ENCODE data around the gene CFB. TPM values are rescaled to one million over a fixed set of nuclear protein-coding genes. Genes with fewer than 3 reads are reported as not detected.
A peak's percentile ranks its signal among the peaks of the same experiment; 100 is the strongest.
"Not testable (repeated sequence)": the region's sequence is repeated elsewhere in the genome, so short reads cannot be mapped to it uniquely, and the experiment has no call there.

Gene CFB
- total RNA-seq, 1 donor from 2014 or later: 1.8 TPM

DNA sequence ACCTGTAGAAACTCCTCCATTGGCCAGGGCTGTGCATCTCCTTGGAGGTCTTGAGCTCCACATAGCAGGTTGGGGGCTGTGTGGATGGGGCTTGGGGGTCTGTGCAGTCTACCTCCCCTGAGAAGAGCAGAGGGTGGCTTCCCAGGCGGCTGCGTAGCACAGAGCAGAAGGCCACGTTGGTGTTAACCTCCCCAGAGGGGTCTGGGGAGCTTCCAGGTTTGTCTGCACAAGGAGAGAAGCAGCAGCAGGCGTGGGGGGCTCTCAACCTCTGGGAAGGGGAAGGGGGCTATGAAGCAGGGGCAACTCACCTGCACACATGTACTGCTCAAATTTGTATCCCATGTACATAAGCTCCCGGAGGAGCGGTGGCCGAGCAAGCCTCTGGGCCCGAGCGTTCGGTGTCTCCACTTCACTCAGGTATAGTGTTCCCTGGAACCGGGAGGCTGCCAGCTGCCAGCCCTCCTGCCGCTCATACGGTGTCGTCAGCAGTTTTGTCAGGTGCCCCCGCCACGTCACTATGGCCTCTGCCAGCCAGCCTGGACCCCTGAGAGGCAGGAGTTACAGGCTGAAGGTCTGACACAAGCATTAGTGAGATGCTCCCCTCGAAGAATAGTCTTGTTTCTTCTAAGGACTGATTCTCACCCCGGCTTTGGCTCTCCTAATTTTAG, 24.8 kb downstream of the CFB start:
- no peak for DNase-seq (ENCODE audit: low read depth)

DNA sequence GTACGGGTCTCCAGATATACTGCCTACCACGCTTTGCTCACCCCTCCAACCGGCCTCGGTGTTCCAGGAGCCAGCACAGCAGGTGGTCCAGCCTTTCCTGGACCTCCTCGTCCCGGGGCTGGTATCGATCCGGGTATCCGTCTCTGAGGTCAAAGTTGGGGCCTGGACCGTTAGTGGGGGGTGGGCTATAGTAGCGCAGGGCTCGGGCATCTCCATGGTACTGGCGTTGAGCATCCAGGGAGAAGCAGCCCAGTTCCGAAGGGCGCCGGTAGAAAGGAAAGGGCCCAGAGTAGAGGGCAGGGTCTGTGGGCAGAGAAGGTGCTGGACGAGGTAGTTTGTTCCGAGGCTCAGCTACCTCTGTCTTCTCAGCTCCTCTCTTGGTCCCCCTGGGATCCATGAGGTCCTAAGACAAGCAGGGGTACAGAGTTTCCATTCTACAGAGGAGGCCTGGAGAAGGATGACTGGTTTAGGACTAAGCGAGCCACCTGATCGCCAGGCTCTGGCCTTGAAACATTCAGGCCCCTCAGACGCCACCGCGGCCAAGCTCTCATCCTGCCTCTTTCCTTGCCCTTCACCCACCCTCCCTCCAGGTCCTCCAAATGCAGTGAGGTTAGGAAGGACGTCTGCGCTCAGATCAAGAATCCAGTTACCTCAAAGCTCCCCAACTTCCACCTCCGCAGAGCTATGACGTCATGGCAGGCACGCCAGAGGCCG, 25.5 kb downstream of the CFB start:
- DNase-seq (ENCODE audit: low read depth): no peak

DNA sequence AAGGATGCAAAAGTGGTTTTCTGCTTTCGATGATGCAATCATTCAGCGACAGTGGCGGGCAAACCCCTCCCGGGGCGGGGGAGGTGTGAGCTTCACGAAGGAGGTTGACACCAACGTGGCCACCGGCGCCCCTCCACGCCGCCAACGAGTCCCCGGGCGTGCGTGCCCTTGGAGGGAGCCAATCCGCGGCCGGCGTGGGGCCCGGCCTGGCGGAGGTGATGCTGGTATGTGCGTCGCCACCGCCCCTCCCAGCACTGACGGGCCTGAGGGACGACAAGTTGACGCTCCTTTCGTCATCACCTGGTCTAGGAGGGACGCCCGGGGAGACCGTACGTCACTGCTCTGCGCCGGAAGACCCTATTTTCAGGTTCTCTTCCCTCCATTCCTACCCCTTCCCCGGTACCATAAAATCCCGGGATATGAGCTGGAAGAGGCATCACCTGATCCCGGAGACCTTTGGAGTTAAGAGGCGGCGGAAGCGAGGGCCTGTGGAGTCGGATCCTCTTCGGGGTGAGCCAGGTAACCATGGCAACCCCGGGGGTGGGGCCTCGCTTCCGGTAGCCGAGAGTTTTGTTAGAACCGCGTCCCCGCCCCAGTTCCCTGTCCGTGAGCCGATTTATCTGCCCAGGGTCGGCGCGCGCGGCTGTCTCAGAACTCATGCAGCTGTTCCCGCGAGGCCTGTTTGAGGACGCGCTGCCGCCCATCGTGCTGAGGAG, 26.3 kb downstream of the CFB start, which contains the start of gene DXO:
Gene DXO (minus strand): TSS at position 146 of the 716 bp plus-strand sequence. CDS start 463 bp downstream, outside the sequence.
- peak; percentile 98 for DNase-seq (ENCODE audit: low read depth)

DNA sequence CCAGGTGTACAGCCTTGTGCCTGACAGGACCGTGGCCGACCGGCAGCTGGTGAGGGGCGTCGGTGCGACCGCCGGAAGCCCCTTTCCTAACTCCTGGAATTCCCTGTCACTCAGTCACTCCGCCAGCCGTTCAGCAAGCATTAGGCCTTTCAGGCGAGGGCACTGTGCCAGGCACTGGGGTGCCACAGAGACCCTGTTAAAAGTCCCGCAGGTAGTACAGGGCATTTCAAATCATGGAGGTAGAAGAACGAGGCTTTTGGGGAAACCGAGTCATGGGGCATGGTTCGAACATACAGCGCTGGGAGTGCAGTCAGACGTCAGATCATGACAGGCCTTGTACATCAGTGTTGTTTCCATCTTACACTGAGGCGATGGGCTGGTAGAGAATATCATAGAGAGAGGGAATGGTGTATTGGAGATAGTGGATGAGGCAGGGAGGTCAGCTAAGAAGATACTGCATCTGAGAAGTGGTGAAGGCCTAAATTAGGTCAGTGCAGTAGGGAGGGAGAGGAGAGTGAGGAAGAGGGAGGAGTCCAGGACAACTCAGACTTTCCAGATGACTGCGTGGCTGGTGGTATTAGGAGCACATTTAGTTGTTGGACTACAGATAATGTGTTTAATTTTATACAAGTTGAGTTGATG, 26.9 kb downstream of the CFB start:
- DNase-seq (ENCODE audit: low read depth): peak; percentile 32

DNA sequence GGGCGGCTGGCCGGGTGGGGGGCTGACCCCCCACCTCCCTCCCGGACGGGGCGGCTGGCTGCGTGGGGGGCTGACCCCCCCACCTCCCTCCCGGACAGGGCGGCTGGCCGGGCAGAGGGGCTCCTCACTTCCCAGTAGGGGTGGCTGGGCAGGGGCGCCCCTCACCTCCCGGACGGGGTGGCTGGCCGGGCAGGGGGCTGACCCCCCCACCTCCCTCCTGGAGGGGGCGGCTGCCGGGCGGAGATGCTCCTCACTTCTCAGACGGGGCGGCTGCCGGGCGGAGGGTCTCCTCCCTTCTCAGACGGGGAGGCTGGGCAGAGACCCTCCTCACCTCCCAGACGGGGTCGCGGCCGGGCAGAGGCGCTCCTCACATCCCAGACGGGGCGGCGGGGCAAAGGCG, 30.2 kb downstream of the CFB start:
- DNase-seq (ENCODE audit: low read depth): not testable (repeated sequence)

DNA sequence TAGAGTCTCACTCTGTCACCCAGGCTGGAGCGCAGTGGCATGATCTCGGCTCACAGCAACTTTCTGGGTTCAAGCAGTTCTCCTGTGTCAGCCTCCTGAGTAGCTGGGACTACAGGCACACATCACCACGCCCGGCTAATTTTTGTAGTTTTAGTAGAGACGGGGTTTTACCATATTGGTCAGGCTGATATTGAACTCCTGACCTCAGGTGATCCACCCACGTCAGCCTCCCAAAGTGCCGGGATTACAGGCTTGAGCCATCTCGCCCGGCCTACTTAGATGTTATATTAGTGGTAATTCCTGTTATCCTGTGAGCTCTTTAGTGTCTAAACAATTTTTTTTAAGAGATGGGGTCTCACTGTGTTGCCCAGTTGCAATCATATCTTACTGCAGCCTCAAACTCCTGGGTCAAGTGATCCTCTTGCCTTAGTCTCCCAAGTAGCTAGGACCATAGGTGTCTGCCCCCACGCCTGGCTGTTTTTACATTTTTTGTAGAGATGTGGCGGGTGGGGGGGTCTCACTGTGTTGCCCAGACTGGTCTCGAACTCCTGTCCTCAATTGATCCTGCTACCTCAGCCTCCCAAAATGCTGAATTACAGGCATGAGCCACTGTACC, 32.0 kb downstream of the CFB start:
- DNase-seq (ENCODE audit: low read depth): no peak

DNA sequence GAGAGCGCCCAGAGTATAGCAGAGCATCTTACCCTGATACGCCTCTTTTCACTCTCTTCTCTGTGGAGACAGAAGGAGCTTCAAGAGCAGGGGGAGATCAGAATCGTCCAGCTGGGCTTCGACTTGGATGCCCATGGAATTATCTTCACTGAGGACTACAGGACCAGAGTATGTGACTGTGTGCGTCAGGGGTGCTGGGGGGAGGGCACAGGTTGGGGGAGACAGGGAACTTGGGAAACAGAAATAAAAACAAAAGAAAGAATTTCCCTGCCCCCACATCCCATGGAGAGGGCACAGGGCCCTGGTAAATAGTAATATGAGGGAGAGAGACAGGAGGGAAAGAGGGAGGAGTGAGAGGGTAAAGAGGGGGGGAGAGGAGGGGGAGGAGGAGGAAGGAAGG, 32.9 kb downstream of the CFB start:
- no peak for DNase-seq (ENCODE audit: low read depth)

DNA sequence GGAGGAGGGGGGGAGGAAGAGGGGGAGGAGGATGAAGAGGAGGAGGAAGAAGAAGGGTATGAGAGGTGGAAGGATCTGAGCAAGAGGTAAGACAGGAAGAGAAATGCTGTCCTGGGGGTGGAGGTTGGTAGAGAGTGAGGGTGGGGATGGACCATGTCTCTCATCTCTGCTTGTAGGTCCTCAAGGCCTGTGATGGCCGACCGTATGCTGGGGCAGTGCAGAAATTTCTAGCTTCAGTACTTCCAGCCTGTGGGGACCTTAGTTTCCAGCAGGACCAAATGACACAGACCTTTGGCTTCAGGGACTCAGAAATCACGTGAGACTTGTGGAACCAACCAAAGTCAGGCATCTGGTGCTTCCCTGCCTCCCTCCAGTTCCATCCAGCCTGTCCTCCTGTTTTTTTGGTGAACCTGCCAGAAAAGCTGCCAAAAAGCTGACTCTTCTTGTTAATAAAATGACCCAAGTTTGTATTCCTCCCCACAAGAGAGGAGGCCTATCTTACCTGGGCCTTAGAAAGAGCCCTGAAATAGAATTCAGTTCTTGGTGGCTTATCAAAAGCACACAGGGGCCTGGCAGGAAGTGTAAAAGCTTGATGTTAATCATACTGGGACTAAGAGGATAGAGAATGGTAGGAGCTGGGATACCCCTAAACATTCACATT, 33.5 kb downstream of the CFB start:
- no peak for DNase-seq (ENCODE audit: low read depth)

DNA sequence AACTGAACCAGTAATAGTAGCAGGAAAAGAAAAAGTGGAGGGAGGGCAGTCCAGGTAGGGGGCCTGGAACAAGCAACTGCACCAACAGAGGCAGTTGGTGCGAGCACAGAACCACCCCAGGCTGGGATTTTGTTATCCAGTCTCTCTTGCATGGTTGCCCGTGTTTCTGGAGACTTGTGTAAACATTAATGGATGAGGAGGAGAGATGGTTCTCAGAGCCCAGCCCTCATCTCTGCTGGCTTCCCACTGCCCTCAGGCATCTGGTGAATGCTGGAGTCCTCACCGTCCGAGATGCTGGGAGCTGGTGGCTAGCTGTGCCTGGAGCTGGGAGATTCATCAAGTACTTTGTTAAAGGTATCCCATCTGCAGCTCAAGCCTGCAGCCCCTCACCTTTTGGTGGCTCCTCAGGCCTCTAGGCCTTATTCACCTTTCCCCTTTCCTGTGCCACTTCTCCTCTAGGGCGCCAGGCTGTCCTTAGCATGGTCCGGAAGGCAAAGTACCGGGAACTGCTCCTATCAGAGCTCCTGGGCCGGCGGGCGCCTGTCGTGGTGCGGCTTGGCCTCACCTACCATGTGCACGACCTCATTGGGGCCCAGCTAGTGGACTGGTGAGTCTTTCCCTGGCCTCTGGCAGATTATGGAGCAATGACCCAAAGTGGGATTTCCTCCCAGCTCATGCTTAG, 34.4 kb downstream of the CFB start:
- DNase-seq (ENCODE audit: low read depth): not testable (repeated sequence)

DNA sequence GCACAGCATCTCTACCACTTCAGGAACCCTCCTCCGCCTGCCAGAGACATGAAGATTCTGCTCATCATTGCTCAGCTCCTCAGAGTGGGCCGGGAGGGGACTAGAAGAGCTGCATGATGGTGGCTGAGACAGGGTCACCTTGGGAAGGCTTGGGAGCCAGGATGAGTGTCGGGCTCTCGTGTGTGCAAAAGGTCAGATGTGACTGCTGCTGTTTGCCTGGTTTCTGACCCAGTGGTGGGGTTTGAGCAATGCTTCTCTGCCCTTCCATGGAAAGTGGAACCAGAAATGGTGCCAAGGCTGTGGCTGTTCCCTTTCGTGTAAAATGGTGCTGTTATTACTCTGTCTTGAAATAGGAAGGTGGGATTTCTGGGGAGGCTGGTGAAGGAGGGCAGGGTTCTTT, 35.1 kb downstream of the CFB start:
- not testable (repeated sequence) for DNase-seq (ENCODE audit: low read depth)

DNA sequence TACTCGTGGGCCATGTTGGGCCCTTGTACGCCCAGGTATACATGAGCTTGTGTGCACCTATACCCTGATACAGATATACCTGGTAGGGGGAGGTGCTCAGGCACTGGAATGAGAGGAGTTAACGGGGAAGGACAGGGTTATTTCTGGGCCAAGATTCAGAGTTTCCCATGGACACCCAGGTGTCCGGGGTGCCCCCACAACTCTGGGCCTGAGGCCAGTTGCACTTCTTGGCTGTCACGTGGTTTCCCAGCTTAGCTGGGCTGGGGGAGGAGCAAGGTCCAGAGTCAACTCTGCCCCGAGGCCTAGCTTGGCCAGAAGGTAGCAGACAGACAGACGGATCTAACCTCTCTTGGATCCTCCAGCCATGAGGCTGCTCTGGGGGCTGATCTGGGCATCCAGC, 35.8 kb downstream of the CFB start, which contains the start of gene C4A:
Gene C4A (plus strand): TSS at position 314 of the 400 bp plus-strand sequence. CDS start 51 bp downstream, at position 365.
- not testable (repeated sequence) for DNase-seq (ENCODE audit: low read depth)

DNA sequence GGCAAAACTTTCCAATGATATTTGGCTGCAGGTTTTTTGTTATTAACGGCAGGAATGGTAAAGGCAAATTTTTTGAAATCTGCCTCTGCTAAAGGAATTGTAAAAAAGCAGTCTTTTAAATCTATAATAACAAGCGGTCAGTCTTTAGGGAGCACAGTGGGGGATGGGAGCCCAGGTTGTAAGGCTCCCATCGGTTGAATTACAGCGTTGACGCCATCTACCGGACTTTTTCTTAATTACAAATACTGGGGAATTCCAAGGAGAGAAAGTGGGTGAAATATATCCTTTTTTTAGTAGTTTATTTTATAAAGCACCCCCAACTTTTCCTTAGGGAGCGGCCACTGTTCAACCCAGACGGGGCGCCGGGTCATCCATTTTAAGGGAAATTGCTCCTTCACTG, 43.5 kb downstream of the CFB start:
- DNase-seq (ENCODE audit: low read depth): not testable (repeated sequence)

DNA sequence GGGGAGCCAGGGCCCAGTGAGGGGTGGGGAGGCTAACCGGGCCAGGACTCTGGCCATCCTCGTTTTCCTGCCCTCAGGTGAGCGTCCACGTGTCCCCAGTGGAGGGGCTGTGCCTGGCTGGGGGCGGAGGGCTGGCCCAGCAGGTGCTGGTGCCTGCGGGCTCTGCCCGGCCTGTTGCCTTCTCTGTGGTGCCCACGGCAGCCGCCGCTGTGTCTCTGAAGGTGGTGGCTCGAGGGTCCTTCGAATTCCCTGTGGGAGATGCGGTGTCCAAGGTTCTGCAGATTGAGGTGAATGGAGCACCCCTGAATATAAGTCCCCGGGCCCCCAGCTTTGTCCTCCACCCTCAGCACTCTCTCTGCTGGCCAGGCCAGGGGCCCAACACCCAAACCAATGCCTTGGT, 48.5 kb downstream of the CFB start:
- not testable (repeated sequence) for DNase-seq (ENCODE audit: low read depth)

DNA sequence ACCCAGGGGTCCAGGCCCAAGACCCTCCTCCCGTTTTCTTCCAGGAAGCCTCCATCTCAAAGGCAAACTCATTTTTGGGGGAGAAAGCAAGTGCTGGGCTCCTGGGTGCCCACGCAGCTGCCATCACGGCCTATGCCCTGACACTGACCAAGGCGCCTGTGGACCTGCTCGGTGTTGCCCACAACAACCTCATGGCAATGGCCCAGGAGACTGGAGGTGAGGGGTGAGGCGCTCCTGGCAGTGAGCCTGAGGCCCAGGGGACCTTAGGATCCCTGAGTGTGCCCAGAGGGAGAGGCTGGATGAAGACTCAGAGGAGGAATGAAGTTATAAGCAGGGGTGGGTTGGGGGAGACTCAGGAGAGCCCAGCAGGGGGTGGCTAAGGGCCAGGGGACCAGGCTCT, 50.5 kb downstream of the CFB start:
- DNase-seq (ENCODE audit: low read depth): not testable (repeated sequence)

MicroRNAs encoded within 50 kb of the gene (microRNA counts, 767-probe panel; counts per million panel counts)
- not detected for microRNA hsa-miR-1236

Small RNA genes lying within 50 kb of the gene (microRNA-seq; reads per million reads assigned to microRNA genes)
- gene MIR1236: 0.48 reads per million

Other genes with a start within 250 kb of the CFB start
- gene ABHD16A, start 242.8 kb upstream of the CFB start, total RNA-seq: 58.9 and 66.0 TPM in 2 replicates
- not detected in 2 replicates for gene LY6G6F, start 239.2 kb upstream of the CFB start, total RNA-seq
- not detected in 2 replicates for gene LY6G6D, start 230.7 kb upstream of the CFB start, total RNA-seq
- gene LY6G6C, start 224.3 kb upstream of the CFB start, total RNA-seq: not detected in 2 replicates
- not detected in 2 replicates for gene MPIG6B, start 222.7 kb upstream of the CFB start, total RNA-seq
- gene DDAH2, start 216.8 kb upstream of the CFB start, total RNA-seq: 120 and 142 TPM in 2 replicates
- 257 and 425 TPM in 2 replicates for gene CLIC1, start 209.6 kb upstream of the CFB start, total RNA-seq
- gene MSH5, start 206.1 kb upstream of the CFB start, total RNA-seq: 7.4 and 8.4 TPM in 2 replicates
- 0.94 TPM in 1 of 2 replicates, not detected in the other for gene SAPCD1, start 183.4 kb upstream of the CFB start, total RNA-seq
- 1.3 TPM in 1 of 2 replicates, not detected in the other for gene VWA7, start 168.8 kb upstream of the CFB start, total RNA-seq
- 56.4 and 62.2 TPM in 2 replicates for gene VARS1, start 150.3 kb upstream of the CFB start, total RNA-seq
- 28.7 and 38.8 TPM in 2 replicates for gene LSM2, start 139.1 kb upstream of the CFB start, total RNA-seq
- gene HSPA1L, start 130.8 kb upstream of the CFB start, total RNA-seq: 2.6 and 3.6 TPM in 2 replicates
- 109 and 131 TPM in 2 replicates for gene HSPA1A, start 130.6 kb upstream of the CFB start, total RNA-seq
- 86.3 and 98.7 TPM in 2 replicates for gene HSPA1B, start 118.4 kb upstream of the CFB start, total RNA-seq
- 128 and 187 TPM in 2 replicates for gene NEU1, start 83.3 kb upstream of the CFB start, total RNA-seq
- 0.11 and 0.16 TPM in 2 replicates for gene SLC44A4, start 67.1 kb upstream of the CFB start, total RNA-seq
- gene EHMT2, start 48.4 kb upstream of the CFB start, total RNA-seq: 33.7 and 36.4 TPM in 2 replicates
- 2.7 and 3.3 TPM in 2 replicates for gene ZBTB12, start 44.0 kb upstream of the CFB start, total RNA-seq
- gene C2, start 18.4 kb upstream of the CFB start, total RNA-seq: 7.0 and 7.5 TPM in 2 replicates
- 86.4 and 87.1 TPM in 2 replicates for gene NELFE, start 12.9 kb downstream of the CFB start, total RNA-seq
- 32.1 and 37.3 TPM in 2 replicates for gene SKIC2, start 13.1 kb downstream of the CFB start, total RNA-seq
- 28.7 and 32.3 TPM in 2 replicates for gene DXO, start 26.0 kb downstream of the CFB start, total RNA-seq
- 3.5 and 4.2 TPM in 2 replicates for gene C4A, start 36.0 kb downstream of the CFB start, total RNA-seq
- gene C4B, start 68.7 kb downstream of the CFB start, total RNA-seq: 3.0 and 6.7 TPM in 2 replicates
- gene CYP21A2, start 92.3 kb downstream of the CFB start, total RNA-seq: not detected in 2 replicates
- 0.16 and 0.36 TPM in 2 replicates for gene TNXB, start 163.2 kb downstream of the CFB start, total RNA-seq
- 26.4 and 34.7 TPM in 2 replicates for gene ATF6B, start 182.2 kb downstream of the CFB start, total RNA-seq
- gene FKBPL, start 184.2 kb downstream of the CFB start, total RNA-seq: 4.7 and 6.8 TPM in 2 replicates
- gene PRRT1, start 205.8 kb downstream of the CFB start, total RNA-seq: not detected in 2 replicates
- gene PPT2, start 208.0 kb downstream of the CFB start, total RNA-seq: 20.4 and 33.4 TPM in 2 replicates
- 1.4 and 2.2 TPM in 2 replicates for gene EGFL8, start 218.5 kb downstream of the CFB start, total RNA-seq
- gene AGPAT1, start 230.0 kb downstream of the CFB start, total RNA-seq: 68.2 and 79.2 TPM in 2 replicates
- gene RNF5, start 232.3 kb downstream of the CFB start, total RNA-seq: 70.9 and 78.1 TPM in 2 replicates
- gene AGER, start 238.2 kb downstream of the CFB start, total RNA-seq: 0.86 and 0.88 TPM in 2 replicates
- gene PBX2, start 244.1 kb downstream of the CFB start, total RNA-seq: 25.1 and 29.0 TPM in 2 replicates
- gene GPSM3, start 246.5 kb downstream of the CFB start, total RNA-seq: 0.27 TPM in 1 of 2 replicates, not detected in the other